ENCODE results near the gene SPATA6L. TPM values are rescaled to one million over a fixed set of nuclear protein-coding genes. Genes with fewer than 3 reads are reported as not detected.

SPATA6L gene
- polyA plus RNA-seq, 1 of the 3 experiments (the other 2 are of a cell fraction): 0.44 TPM

DNA sequence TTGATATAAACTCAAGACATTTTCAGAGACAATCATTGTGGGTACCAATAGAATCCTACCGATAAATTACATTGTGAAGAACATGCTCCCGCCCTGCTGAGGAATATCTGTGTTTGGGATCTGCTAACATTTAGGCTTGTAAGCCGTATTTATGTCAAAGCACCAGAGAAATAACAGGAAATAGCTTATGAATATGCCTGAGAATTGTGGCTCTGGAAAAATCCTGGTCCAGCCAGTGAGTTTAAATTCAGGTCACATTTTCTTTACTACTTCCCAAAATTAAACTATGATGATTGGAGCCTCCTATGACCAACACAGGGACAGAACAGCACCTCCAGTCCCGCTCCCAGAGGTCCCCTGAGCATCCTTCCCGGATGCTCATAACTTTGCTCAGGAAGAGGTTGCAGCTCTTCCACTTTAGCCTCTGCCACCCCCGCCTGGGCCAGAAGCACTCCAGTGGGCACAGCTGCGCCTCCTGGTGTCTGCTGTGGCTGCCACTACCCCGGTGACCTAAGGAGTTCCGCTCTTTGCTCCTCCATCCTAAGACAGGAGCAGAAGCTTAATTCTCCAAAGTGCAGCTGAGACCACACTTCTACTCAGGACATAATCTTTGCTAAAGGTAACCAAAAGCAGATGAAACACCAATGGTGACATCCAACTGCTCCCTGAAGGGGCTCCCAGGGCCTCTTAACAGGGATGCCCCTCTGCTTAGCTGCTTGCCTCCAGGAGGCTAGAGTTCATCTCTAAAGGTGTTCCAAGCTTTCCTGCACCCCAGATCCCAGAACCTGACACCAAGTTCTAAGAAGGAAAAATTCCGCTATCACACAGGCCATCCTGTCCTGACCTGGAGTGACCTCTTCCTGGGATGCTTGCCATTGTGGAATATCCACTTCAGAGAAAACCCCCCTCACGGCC is 117.2 kb downstream of the SPATA6L start:
- H3K9ac ChIP-seq: no peak overlapping the region
- TF ChIP-seq NRF1 (IDR thresholded peaks at IDR 0.05; ENCODE audit: low read depth, low read length): no peak
- TF ChIP-seq TAF1 (IDR thresholded peaks at IDR 0.05; ENCODE audit: borderline replicate concordance, low read depth, low read length): no peak
- no peak for TF ChIP-seq FOXJ3 (CRISPR knock-in tag; IDR thresholded peaks at IDR 0.05)
- TF ChIP-seq, protein P1, sequence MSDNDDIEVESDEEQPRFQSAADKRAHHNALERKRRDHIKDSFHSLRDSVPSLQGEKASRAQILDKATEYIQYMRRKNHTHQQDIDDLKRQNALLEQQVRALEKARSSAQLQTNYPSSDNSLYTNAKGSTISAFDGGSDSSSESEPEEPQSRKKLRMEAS (IDR thresholded peaks at IDR 0.05; ENCODE audit: low read depth): no peak
- no peak for TF ChIP-seq USF1 (IDR thresholded peaks at IDR 0.05; ENCODE audit: borderline replicate concordance, low read depth)
- TF ChIP-seq RAD21 (IDR thresholded peaks at IDR 0.05; ENCODE audit: low read length): peak; percentile 25
- no peak for TF ChIP-seq POLR2AphosphoS5 (IDR thresholded peaks at IDR 0.05; ENCODE audit: low read depth, low read length)
- no peak for TF ChIP-seq IRF3 (IDR thresholded peaks at IDR 0.05; ENCODE audit: low read depth, low read length)
- TF ChIP-seq CHD2 (IDR thresholded peaks at IDR 0.05; ENCODE audit: low read length, partially characterized antibody): no peak
- no peak for TF ChIP-seq GABPA (IDR thresholded peaks at IDR 0.05; ENCODE audit: low read depth)
- TF ChIP-seq CTCF (IDR thresholded peaks at IDR 0.05): peak; percentile 48; the same call in 1 of the 2 replicates
- TF ChIP-seq FOSL2 (IDR thresholded peaks at IDR 0.05; ENCODE audit: borderline replicate concordance, low read depth): no peak
- TF ChIP-seq, protein P2, sequence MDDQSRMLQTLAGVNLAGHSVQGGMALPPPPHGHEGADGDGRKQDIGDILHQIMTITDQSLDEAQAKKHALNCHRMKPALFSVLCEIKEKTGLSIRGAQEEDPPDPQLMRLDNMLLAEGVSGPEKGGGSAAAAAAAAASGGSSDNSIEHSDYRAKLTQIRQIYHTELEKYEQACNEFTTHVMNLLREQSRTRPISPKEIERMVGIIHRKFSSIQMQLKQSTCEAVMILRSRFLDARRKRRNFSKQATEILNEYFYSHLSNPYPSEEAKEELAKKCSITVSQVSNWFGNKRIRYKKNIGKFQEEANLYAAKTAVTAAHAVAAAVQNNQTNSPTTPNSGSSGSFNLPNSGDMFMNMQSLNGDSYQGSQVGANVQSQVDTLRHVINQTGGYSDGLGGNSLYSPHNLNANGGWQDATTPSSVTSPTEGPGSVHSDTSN (IDR thresholded peaks at IDR 0.05): no peak
- ChIA-PET CTCF (interaction anchor here (0.6 to 1.4 kb wide), 7 partner anchors 9 to 119 kb away, joined by 3 to 5 read pairs (median 3); no protein-coding TSS in a partner anchor), POLR2A (no interaction called here)
- no peak overlapping the region for H3K27ac ChIP-seq (ENCODE audit: low read depth in 2 of 2, low read length in 1 of 2)
- no peaks in the 10 kb centered on the region for H3K27me3 ChIP-seq (ENCODE audit: insufficient read depth)
- WGBS (ENCODE audit: low lambda C conversion rate): 60% methylated on average over 9 of the region's 11 CpGs
- H3K4me3 ChIP-seq (ENCODE audit: low read depth in 2 of 2, low read length in 1 of 2): no peak overlapping the region
- no peaks in the 10 kb centered on the region for H3K36me3 ChIP-seq (replicated peaks in 1 of 2; ENCODE audit: control insufficient read depth in 1 of 2, insufficient read depth in 2 of 2, low read length in 1 of 2)
- no peaks in the 10 kb centered on the region for H3K79me2 ChIP-seq (ENCODE audit: insufficient read depth)
- peaks cover 0 to 4% of the 10 kb centered on the region in 2 experiments; a peak in 1 of 4 replicates for H3K4me1 ChIP-seq (ENCODE audit: control insufficient read depth in 1 of 2, insufficient read depth in 2 of 2, low read depth in 1 of 2, low read length in 1 of 2)
- H3K4me2 ChIP-seq: no peak overlapping the region
- H3F3A ChIP-seq (replicated peaks; ENCODE audit: insufficient read depth): no peaks in the 10 kb centered on the region
- no peak overlapping the region for H2AFZ ChIP-seq (ENCODE audit: low read depth)
- no peaks in the 10 kb centered on the region for H3K9me3 ChIP-seq
- no peaks in the 10 kb centered on the region for H3K9me2 ChIP-seq
- peak; percentile 16 for DNase-seq
- H4K20me1 ChIP-seq (ENCODE audit: insufficient read depth): no peaks in the 10 kb centered on the region

Other genes starting within 250 kb of the SPATA6L start
- 0.23 and 0.34 TPM in 2 replicates for gene SLC1A1, start 176.0 kb downstream of the SPATA6L start, polyA plus RNA-seq (2012; rRNA removed)
- gene PLPP6, start 4.2 kb downstream of the SPATA6L start, polyA plus RNA-seq (2012; rRNA removed): 8.8 and 11.2 TPM in 2 replicates
- 6.5 and 7.2 TPM in 2 replicates for gene CDC37L1, start 13.1 kb upstream of the SPATA6L start, polyA plus RNA-seq (2012; rRNA removed)
- 20.6 and 30.8 TPM in 2 replicates for gene AK3, start 74.7 kb upstream of the SPATA6L start, polyA plus RNA-seq (2012; rRNA removed)
- gene RCL1, start 126.5 kb upstream of the SPATA6L start, polyA plus RNA-seq (2012; rRNA removed): 18.4 and 18.6 TPM in 2 replicates

Measured in SK-N-SH (cell line).